NCI-H146 treated with DMSO at 0.1 percent for 48 hours (cell line): ENCODE measurements around the gene MTG2.
"Not testable (repeated sequence)": the region's sequence is repeated elsewhere in the genome, so short reads cannot be mapped to it uniquely, and the experiment has no call there.

Experiments used
- DNase-seq: peaks from one replicate; lab custom pipeline; 2025; ENCODE audit not compliant: unreplicated experiment; lab: John Stamatoyannopoulos, UW

Gene MTG2

DNA sequence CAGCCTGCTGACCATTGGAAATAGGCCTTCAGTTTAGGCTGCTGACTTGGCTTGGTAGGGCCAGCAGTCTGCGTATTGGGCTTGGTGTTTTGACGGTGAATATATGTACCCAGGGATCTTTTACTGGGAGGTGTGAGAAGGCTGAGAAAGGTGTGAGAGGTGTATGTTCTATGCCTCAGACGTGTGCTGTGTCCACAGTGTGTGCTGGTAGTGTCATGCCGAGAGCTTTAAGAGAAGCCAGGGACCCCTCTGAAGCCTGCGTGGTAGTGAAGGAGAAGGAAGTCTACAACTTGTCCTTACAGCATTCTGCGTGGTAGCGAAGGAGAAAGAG lies 37.2 kb upstream of the MTG2 start:
- no peak for DNase-seq

DNA sequence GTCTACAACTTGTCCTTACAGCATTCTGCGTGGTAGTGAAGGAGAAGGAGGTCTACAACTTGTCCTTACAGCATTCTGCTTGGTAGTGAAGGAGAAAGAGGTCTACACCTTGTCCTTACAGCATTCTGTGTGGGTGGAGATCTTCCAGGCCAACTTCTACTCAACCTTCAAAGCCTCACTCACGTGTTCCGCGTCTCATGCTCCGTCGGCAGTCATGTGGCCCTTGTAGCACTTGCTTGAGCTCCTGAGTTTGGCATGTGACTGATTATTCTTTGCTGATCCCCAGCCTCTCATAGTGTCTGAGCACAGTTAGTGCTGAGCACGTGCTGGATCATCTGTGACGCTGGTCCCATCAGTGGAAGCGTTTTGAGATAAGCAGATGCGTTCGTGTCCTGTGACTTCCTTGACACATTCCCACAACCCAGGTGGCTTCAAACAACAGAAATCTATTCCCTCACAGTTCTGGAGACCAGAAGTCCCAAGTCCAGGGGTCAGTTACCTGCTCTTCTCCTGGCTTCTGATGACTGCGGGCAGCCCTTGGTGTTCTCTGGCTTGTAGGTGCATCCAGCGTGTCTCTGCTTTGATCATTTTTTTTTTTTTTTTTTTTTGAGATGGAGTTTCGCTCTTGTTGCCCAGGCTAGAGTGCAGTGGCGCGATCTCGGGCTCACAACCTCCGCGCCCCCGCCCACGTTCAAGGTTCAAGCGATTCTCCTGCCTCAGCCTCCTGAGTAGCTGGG lies 36.6 kb upstream of the MTG2 start:
- no peak for DNase-seq

DNA sequence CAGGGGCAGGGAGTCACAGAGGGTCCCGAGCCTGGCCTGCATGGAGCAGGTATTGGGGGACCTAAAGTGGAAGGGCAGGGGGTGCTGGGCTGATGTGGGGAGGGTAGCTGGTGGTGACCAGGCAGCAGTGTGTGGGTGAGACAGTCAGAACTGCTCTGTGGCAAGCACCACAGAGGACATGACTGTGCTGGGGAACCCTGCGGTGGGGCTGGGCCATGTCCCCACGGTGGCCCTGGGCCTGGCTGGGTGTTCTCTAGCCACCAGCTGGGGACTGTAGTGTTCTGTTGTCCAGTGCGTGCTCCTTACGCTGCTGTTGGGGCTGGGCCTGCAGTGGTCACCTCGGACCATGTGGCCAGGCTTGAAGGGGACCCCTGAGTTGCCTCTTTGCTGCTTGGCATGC lies 35.7 kb upstream of the MTG2 start:
- no peak for DNase-seq

DNA sequence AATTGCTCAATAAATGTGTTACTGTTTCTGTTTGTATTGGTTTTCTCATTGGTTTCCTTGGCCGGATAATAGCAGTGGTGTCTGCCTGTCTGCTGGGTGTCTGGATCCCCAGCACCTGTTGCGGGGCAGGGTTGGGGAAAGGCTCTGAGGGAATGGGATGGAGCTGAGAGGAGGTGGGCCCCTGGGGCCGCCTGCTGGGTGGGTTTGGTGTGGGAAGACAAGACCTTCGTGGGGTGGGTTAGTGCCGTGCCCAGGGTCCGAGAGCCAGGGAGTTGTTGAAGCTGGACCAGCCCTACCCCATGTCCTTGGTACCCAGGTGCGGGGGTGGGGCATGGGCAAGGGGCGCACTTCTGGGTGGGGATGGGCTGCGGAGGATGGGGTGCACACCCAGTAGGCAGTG lies 35.3 kb upstream of the MTG2 start:
- DNase-seq, result no peak

DNA sequence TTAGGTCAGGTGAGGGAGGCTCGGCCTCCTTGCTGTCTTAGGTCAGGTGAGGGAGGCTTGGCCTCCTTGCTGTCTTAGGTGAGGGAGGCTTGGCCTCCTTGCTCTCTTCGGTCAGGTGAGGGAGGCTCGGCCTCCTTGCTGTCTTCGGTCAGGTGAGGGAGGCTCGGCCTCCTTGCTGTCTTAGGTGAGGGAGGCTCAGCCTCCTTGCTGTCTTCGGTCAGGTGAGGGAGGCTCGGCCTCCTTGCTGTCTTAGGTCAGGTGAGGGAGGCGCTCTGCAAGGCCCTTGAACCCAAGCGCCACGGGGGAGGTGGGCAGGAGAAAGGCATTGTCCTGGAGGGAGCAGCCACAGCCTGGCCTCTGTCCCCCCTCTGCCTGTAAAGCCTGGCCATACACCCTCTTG lies 34.4 kb upstream of the MTG2 start:
- DNase-seq, result not testable (repeated sequence)

DNA sequence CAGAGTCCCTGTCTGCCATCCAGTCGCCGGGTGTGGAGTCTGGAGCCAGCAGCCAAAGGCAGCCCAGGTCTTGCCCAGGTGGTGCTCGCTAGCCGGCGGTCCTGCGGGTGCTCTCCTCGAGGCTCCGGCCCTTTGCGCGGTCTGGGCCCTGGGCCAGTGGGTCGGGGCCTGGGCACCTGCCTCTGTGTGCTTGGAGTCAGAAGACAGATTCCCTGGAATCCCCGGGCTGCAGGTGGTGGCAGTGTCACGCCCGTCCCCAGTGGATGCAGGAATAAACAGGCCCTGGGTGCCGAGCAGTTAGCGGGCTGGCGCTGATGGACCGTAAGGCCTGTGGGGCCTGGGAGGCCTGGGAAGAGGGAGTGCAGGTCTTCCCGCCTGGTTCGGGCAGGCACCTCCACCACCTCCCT lies 33.9 kb upstream of the MTG2 start:
- DNase-seq, result no peak

DNA sequence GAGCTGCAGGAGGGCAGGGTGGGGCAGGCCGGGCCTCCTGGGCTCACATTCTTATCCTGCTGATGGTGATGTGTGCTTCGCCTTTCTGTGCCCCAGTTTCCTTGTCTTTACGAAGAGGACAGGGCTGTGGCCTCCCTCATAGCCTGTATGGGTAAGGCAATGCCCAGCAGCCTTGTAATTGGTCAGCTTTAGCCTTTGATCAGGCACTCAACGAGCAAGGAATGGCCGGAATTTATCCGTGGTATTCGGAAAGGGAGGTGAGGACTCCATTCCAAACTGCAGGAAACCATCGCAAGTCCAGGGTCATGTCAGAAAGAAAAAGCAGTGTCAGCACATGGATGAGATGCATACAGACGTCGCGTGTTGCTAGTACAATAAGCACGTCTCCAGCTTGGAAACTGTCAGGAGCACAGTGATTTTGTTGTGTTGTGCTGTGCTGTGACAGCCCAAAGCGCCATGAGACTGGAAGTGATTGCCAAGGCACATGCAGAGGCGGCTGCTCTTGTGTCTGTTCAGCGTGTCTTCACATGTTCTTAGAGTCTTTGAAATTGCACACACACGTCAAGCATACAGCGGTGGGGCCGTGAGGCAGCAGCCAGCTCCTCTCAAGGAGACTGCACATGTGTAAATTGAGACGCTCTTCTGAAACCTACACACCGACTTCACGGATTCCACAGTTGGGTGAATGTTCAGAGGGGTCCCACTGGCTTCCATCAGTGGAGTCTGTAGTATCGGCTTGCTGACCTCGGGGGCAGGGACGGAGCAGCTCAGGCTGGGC lies 33.1 kb upstream of the MTG2 start:
- DNase-seq, result no peak

DNA sequence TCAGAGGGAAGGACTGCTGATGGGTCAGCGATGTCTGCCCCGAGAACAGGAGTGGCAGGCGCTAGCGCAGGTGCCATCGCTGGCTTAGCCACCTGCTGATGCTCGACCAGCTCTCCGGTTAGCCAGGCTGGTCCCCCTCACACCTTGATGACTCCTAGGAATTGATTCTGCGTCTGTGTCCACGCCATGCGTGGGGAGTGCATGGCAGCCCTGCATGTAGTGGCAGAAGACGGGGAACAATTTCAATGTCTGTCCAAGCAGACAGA lies 32.6 kb upstream of the MTG2 start:
- no peak for DNase-seq

DNA sequence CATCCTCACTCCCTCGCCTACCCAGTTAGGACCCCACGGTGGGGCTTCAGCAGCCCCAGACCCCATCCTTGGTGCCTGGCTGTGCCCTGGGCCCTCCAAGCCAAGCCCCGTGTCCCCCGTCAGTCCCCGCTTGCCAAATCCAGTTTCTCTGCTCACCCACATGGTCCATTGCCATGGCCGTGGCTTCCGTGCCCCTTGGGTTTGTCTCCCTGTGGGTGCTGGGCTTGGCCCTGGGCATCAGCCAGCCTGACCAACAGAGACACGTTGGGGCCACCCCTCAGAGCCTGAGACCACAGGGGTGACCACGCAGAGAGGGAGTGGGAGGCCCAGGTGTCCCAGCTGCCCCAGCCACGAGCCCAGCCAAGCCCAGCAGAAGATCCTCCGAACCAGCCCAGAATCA lies 31.6 kb upstream of the MTG2 start:
- no peak for DNase-seq

DNA sequence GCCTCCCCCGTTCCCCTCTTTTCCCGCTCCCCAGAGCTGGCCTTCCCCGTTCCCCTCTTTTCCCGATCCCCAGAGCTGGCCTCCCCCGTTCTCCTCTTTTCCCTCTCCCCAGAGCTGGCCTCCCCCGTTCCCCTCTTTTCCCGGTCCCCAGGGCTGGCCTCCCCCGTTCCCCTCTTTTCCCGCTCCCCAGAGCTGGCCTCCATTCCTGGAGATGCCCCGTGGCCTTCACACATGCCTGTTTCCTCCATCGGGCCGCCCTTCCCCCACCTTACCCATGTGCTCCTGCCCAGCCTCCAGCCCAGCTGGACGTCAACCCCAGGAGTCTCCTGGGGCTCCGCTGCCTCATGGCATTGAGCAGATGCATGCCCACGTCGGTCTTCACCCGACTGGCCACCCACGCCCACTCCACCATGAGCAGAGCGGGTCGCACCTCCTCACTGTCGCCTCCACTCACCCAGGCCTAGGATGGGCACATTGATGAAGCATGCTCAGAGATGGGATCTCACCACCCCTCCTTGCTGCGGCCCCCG lies 30.9 kb upstream of the MTG2 start:
- DNase-seq, result no peak

DNA sequence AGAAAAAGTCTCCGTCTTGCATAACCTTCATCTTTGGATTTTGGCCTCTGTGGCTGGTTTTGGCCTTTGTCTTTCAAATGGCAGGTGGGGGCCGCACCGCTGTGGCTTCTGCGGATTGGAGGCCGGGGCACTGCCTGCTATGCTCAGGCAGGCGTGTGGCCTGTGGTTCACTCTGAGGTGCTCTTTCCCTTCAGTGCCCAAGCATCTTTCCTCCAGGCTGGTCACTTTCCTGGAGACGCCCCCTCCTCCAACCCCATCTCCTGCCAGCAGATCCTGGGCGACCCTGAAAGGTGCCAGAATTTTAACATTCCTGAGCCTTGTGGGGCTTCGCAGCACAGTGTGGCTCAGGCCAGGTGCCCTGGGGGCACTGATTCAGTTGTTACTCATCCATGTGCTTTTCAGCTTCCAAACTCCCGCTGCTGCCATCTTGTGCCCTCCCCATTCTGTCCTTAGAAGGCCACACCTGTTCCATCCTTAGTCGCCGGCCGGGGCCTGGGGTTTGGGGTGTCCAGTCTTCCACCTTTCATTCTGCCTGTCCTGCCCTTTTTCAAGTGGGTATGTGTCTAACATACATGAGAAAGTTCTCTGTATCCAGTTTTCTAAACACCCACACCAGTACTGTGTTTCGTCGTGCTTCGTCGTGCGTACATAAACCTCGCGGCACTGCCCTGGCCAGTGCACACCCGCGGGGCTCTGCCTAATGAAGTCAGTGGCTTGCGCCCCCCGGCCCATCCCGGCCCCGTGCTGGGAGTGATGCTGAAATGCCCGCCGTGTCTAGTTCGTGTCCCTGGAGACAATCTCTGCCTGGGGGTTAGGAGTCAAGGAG lies 27.2 kb upstream of the MTG2 start:
- DNase-seq, result no peak

DNA sequence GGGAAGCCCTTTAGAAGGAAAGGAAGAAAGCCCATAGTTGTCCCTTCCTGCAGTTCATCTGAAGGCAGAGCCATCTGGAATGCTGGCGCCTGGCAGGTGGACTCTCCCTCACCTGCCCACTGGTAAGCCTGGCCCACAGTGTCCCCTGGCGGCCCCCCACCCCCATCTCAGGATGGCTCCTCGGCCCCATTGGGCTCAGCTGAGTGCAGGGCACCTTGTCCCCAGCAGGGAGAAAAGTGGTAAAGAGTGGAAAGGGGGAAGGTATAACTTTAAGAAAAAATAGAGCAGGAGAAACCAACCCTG lies 26.6 kb upstream of the MTG2 start:
- no peak for DNase-seq

DNA sequence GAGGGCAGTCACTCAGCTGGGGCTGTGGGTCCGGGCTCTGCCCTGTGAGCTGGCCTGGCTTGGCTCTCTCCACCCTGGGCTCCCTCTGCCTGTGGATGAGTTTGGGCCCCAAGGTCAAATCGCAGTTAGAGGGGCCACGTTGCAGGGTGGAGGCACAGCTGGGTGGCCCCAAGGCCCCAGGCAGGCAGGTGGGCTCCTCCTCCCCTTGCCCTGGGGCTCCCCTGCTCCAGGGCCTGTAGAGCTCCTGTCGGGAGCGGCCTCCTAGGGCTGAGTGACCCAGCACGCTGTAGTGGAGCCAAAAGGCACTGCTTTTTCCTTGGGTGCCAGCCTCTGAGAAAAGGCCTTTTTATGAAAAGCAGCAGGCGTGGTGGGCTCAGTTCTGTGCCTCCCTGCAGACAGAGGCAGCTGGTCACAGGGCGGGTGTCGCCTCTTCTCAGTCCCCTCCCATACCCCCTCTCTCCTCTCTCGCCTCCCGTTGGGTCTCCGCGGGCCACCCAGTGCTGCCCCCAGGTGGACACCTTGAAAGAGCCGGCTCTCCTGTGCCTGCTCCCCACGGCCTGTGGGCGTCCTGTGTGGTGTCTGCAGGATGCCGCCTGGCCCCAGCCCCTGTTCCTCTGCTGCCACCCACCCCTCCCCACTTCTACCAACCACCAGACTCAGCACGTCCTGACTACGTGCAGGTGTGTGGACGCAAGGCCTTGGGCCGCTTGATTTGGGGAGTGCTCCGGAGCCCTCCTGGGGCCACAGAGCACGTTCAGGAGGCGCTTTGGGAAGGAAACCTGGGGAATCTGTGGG lies 26.0 kb upstream of the MTG2 start:
- no peak for DNase-seq

DNA sequence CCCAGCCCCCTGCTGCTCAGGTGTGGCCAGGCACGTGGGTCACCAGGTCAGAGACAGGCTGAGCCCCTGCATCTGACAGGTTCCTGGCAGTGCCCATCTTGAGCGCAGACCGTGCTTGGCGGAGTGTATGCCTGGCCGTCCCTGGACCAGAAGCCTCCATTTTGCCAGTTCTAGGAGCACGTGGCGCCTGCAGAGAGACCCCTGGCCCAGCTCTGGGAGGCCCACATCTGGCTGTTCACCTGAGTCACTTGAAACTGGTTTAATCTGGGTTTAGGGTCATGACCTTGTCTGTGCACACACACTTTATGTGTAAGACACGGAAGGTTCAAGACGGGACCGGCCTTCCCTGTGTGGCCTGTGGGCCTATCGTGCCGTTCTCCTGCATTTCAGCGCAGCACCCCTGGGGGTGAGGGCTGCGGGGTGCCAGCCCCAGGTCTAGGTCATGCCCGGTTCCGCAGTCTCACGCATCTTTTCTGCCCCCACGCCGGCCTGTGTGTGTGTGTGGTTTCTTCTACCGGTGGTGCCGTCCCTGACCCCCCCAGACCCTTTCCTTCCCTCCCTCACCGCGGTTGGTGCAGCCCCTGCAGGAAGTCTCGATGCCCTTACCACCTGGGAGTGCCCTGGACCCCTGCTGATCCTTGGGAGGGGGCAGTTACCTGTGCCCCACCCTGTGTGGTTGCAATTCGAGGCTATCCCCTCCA lies 25.3 kb upstream of the MTG2 start:
- no peak for DNase-seq

DNA sequence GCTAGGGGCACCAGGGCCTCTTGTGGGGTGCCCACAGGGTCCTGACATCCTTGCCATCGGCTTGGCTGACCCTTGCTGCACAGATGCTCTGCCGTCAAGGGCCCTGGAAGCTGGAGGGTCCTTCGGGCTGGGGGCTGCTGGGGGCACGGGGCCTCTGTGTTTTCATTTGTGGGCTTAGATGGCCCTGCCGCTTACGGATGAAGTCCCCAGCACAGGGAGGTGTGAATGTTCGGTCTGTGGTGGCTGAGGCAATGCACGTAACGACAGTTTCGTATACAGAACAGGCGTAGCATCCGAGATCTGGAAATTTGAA lies 24.8 kb upstream of the MTG2 start:
- no peak for DNase-seq

DNA sequence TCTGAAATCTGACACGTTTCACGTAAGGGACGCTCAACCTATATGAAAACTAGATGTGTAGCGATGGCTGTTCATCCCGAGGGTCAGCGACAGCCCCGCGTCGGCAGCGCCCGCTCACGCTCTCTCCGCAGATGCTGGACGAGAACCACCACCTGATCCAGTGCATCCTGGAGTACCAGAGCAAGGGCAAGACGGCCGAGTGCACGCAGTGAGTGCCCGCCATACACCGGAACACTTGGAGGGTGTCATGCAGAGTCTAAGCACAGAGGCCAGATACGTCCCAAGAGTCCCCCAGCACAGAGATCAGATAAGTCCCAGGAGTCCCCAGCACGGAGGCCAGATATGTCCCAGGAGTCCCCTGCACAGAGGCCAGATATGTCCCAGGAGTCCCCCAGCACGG lies 24.3 kb upstream of the MTG2 start:
- no peak for DNase-seq

DNA sequence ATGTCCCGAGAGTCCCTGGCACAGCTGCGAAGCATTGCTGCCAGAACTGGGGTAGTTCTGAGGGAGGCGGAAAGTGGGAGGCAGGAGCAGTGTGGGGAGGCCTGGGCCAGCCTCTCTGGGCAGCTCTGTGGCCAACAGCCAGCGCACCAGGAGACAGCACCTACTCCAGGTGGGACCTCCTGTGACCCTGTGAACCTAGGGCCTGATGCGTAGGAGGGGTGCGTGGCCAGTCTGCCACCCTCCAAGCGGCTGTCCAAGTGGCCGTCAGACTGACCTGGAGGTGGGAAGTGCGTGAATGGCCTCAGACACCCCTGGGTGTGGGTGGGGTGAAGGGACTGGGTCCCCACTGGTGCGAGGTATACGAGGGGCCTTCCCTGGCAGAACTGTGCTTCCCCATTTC lies 23.8 kb upstream of the MTG2 start:
- DNase-seq, result no peak

DNA sequence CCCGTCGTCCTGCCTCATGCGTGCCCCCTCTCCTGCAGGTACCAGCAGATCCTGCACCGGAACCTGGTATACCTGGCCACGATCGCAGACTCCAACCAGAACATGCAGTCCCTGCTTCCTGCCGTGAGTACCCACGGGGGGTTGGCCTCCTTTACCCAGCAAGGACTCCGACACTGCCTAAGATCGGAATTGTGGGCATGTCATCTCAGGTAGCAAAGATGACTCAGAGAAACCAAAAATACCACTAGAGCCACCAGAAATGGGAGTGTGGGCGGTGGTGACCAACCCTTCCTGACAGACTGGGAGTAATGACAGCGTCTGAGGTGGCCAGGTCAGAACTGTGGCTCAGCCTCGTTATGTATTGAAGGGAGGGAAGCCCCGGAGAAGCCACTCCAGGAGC lies 23.0 kb upstream of the MTG2 start:
- no peak for DNase-seq

DNA sequence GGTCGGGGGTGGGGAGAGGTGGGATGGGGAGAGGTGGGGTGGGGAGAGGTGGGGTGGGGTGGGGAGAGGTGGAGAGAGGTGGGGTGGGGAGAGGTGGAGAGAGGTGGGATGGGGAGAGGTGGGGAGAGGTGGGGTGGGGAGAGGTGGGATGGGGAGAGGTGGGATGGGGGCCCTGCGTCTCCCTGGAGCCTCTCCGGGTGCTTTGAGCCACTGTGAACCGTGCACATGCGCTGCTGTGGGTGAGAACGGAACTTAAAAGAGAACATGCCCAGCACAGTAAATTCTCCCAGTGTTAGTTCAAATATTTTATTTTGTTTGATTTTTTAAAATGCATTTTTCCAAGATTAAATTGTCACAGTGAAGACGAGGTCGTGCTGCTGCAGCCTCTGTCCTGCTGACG lies 22.6 kb upstream of the MTG2 start:
- DNase-seq, result no peak

DNA sequence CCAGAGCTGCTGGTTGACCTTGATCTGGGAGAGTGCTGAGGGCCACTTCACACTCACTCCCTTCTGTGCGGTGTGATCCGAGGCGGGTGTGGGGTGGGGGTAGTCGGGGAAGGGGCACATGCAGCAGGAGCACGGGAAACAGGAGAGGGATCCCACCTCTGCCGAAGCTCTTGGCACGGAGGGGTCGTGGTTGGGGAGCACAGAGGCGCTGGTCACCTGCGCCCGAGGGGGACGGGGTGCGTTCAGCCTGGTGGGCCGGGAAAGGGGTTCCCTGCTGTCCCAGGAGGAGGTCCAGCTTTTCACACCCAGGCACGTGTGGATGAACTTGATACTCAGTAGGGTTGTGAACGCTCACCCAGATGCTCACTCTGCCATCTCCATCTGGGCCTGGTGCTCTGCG lies 22.0 kb upstream of the MTG2 start:
- DNase-seq, result no peak

DNA sequence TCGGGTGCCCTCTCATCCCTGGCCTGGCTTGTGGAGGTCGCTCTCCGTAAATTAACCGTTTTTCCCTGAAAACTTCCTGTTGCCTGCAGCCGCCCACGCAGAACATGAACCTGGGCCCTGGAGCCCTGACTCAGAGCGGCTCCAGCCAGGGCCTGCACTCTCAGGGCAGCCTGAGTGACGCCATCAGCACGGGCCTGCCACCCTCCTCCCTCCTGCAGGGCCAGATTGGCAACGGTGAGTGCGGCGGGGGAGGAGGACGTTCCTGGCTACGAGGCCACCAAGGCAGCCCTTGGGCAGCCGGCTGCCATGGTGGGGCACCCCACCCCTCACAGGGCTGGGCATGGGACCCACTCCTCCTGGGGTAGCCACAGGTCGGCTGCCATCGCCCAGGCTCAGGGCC lies 21.5 kb upstream of the MTG2 start:
- DNase-seq, result no peak
